NCI-H226 (cell line): ENCODE data around the gene PLA2G4B.

Source experiments
- DNase-seq: peaks from one replicate; pipeline ENCODE4 v3.0.0-alpha.2; 2015

PLA2G4B gene

DNA sequence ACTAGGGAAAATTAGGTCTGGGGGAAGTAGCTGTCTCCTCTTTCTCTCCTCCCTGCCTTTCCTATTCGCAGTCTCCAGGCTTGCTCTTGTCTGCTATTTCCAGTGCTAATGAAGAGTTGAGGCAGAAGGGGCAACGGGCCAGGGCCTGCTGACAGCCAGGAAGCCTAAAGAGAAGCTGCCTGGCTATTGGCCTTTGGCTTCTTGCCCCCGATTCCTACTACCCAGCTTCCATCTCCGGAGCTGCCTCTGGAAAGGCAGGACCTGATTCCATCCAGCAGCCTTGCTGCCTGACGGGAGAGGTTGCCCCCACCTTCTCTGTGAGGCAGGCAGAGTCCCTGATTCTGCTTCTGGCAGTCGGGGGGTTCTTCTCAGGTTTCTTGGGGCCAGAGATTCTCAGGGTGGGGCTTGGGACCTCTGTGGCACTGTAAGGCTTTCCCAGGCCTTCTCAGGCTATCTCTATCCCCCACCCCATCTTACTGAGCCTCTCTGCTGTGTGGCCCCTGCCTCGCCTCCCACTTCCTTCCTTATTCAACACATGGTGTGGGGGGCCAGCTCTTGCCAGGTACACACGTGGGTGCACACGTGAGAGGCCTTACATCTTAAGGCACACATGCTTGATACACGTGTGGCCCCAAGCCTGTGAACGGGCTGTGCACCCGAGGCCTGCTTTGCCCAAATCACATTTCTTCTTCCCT, 29.0 kb upstream of the PLA2G4B start:
- DNase-seq = no peak

DNA sequence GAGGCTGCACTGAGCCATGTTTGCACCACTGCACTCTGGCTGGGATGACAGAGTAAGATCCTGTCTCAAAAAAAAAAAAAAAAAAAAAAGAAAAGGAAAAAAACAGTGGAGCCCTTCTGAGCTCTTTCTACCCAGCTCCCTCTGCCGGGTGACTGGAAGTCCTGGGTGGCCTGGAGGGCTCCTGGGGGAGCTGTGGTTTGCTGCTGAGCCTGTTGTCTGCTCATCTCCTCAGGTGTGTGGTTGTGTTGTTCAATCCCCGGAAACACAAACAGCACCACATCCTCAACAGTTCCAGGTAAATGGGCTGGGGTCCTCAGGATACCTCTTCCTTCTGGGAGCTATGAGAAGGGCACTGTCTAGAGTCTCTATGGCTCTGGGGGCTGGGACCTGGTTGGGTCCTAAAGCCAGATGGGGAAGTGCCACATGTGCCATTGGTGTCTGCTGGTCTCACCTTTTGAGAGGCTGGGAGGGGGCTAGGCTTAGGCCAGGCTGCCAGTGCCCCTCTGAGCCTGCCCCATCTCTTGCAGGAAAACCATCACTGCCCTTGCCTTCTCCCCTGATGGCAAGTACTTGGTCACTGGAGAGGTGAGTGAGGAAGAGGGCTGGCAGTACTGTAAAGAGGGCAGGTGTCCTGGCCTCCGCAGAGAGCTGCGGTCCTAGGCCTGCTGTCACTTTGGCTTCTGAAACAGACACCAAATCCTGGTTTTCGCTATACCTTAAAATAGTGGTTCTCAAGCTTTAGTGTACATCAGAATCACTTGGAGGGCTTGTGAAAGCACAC, 27.8 kb upstream of the PLA2G4B start:
- DNase-seq = no peak

DNA sequence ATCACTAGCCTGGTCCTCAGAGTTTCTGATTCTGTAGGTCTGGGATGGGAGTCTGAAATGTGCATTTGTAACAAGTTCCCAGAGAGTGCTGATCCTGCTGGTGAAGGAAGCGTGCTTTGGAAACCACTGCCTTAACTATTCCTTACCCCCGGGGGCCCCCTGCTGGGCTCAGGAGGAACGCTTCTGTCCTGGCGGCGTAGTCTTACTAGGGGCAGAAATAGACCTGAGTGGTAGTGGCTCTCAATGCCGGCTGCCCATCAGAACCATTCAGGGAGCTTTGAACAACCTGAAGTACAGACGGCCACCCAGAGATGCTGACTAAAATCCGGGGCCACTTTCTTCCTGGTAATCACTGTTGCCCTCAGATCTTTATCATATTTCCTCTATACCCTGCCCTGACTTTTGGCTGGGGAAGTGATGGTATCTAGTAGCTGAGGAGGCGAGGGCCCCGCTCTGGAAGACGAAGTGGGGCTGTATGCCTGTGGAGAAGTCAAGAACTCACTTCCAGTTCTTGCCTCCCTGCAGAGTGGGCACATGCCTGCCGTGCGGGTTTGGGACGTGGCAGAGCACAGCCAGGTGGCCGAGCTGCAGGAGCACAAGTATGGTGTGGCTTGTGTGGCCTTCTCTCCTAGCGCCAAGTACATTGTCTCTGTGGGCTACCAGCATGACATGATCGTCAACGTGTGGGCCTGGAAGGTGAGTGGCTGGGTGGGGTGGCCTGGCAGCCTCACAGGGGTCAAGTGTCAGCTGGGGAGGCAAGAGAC, 27.0 kb upstream of the PLA2G4B start:
- peak; percentile 36 for DNase-seq

- no peak for DNase-seq
These were observed 25.7 kb upstream of the PLA2G4B start for GRCh38 chr15:41812820-41813375.

GRCh38 chr15:41813426-41813825, 25.2 kb upstream of the PLA2G4B start:
- no peak for DNase-seq

- DNase-seq = no peak
These were observed 24.1 kb upstream of the PLA2G4B start for GRCh38 chr15:41814534-41814933.

DNA sequence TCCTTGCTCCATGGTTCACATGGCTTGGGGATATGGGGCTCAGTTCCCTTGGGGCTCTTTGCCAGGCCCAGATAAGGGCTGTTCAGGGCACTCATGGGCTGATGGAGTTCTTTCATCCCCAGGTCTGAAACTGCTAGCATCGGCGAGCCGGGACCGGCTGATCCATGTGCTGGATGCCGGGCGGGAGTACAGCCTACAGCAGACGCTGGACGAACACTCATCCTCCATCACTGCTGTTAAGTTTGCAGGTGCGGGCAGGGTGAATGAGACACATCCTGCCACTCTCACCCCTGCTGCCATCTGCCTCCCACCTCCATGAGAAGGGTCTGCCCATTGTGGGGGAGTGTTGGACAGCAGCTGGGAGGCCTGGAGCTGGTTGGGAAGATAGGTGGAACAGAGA, 21.9 kb upstream of the PLA2G4B start:
- DNase-seq = no peak

GRCh38 chr15:41817327-41817726, 21.3 kb upstream of the PLA2G4B start:
- DNase-seq = no peak

DNA sequence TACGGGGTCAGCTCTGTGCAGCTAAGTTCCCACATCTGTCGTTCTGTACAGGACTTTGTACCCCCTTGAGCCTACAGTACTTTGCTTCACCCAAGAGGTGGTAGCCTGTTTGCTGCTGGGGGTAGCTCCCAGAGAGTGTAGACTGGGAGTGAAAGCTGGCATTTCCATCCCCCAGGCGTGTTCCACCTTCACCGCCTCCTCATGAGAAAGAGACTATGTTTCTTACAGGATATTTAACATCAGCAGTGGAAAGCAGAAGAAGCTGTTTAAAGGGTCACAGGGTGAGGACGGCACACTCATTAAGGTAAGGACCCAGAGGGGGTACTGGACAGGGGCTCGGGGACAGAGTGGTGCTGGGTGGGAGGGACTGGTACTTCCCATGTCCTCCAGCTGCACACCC, 20.9 kb upstream of the PLA2G4B start:
- DNase-seq = no peak

- DNase-seq = no peak
These were observed 19.1 kb upstream of the PLA2G4B start for GRCh38 chr15:41819455-41820050.

DNA sequence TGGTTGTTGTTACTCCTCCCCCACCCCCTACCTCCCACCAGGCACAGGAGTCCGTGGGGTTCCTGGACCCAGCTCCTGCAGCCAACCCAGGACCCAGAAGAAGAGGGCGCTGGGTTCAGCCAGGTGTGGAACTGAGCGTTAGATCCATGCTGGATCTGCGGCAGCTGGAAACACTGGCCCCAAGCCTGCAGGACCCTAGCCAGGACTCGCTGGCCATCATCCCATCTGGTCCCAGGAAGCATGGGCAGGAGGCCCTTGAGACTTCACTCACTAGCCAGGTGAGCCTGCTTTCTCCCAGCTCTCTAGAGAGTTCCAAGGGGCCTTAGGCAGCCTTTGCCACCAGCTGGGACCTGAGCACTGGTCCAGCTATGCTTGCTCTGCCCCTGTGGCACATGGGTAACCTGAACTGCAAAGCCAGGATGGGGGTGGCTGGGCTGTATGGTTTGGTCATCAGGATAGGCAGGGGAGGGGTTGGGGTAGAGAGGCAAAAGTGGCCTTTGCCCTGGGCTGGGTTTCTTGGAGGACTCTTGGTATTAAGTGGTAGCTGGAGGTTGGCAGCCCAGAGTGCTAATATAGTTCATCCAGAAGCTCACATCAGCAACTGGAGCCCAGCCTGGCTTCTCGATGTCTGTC, 17.7 kb upstream of the PLA2G4B start:
- DNase-seq = no peak

DNA sequence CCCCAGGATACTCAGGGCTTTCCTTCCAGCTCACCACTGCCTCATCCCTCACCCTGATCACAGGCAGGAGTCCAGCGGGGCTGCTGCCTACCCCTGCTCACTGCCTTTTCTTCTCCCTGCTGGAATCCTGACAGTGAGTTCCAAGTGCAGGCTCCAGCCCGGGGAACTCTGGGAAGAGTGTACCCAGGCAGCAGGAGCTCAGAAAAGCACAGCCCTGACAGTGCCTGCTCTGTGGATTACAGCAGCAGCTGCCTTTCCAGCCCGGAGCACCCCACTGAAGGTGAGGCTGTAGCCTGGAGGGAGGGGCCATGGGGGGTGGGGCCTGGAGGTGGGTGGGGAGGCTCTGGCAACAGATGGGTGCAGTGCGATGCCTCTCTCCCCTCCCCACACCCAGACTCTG, 16.8 kb upstream of the PLA2G4B start:
- DNase-seq = no peak

GRCh38 chr15:41822471-41822870, 16.2 kb upstream of the PLA2G4B start:
- DNase-seq = no peak

- DNase-seq = no peak
These were observed 15.7 kb upstream of the PLA2G4B start for GRCh38 chr15:41822957-41823356.

DNA sequence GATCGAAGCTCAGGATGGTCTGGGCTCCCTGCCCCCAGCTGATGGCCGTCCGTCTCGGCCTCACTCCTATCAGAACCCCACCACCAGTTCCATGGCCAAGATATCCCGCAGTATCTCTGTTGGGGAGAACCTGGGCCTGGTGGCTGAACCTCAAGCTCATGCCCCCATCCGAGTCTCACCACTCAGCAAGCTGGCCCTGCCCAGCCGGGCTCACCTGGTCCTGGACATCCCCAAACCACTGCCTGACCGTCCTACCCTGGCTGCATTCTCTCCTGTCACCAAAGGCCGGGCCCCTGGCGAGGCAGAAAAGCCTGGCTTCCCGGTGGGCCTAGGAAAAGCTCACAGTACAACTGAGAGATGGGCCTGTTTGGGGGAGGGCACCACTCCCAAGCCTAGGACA, 15.1 kb upstream of the PLA2G4B start:
- DNase-seq = no peak

GRCh38 chr15:41824062-41824745, 14.4 kb upstream of the PLA2G4B start:
- DNase-seq = no peak

DNA sequence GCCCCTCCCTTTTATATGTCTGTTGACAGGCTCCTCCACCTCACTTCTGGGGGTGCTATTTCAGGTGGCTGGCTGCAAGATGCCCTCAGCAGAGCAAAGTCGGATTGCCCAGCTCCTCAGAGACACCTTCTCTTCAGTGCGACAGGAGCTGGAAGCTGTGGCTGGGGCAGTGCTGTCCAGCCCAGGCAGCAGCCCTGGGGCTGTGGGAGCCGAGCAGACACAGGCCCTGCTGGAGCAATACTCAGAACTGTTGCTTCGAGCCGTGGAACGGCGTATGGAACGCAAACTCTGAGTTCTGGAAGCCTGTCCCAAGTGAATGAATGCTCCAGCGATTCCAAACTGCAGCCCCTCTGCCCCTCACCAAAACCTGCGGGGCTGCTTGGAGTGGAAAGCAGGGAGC, 13.5 kb upstream of the PLA2G4B start:
- no peak for DNase-seq

DNA sequence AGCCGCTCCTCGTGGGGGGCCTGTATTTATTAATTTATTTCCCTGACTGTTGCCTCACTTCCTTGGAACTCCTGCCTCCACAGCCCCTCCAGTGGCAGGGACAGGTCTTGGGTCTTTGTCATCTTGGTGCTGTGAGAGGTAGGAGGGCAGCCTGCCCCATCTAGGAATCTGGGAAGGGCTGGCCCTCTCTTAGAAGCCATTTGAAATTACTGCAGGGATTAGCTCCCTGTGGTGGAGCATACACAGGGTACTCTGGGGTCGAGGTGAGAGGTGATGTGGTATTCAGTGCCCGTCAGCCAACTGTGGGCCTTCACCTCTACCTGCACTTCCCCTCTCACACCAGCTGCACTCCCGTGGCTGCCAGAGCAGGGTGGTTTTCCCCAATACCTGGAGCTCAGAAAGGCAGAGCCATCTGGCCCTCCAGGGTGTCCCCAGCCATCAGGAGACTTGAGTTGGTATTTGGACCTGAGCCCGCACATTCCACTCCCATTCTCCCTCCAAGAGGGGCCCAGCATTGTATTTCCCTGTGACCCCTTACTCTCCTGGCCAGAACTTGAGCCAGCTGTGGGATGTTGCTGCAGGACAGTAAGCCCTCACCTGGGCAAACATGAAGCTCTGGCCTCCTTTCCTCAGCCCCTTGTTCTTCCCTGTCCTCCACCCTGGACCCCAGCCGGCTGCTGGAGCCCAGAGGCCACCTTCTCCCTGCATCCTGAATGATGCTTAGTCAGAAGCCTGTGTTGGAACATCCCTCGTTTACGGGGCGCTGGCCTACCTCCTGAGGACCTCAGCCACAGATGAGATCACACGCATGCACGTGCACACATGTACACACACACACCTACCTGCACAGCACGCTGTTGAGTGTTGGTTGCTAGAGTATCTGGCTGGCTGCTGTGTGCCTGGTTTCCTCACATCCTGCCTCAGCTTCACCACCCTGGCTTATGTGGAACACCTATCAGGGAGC, 12.8 kb upstream of the PLA2G4B start:
- no peak for DNase-seq

GRCh38 chr15:41827290-41827879, 11.3 kb upstream of the PLA2G4B start:
- DNase-seq = no peak
